Uterus (tissue), 2 donors: ENCODE data around the gene ABCA5.

ENCODE experiments used
- POLR2A ChIP-seq, 2 donors: fragments of 450-650 bp; IDR thresholded peaks; one replicate each; pipeline ENCODE4 v1.6.1; 2016; ENCODE audit warnings: antibody characterized with exemption in 2 of 2, mild to moderate bottlenecking in 1 of 2, moderate library complexity in 1 of 2
- TF ChIP-seq, protein P1 (sequence below), 4 experiments: fragments of 200-600 bp in 2 of 4; fragments of 450-650 bp in 2 of 4; sonication (generic) in 2 of 4; IDR thresholded peaks; one replicate each; pipeline ENCODE4 v1.5.1; 2016 to 2019; ENCODE audit warnings: antibody characterized with exemption in 4 of 4, mild to moderate bottlenecking in 2 of 4, moderate library complexity in 1 of 4

DNA sequence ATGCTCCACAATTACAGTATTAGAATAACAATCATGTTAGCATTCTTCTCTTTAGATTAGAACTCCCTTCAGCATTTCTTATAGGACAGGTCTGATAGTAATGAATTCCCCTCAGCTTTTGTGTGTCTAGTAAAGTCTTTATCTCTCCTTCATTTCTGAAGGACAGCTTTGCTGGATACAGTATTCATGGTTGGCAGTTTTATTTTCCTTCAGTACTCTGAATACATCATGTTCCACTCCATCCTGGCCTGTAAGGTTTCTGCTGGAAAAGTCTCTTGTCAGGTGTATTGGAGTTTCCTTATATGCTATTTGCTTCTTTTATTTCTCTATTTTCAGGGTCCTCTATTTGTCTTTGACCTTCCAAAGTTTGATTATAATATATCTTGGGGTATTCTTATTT is 94.3 kb downstream of the ABCA5 start:
- TF ChIP-seq, protein P1, sequence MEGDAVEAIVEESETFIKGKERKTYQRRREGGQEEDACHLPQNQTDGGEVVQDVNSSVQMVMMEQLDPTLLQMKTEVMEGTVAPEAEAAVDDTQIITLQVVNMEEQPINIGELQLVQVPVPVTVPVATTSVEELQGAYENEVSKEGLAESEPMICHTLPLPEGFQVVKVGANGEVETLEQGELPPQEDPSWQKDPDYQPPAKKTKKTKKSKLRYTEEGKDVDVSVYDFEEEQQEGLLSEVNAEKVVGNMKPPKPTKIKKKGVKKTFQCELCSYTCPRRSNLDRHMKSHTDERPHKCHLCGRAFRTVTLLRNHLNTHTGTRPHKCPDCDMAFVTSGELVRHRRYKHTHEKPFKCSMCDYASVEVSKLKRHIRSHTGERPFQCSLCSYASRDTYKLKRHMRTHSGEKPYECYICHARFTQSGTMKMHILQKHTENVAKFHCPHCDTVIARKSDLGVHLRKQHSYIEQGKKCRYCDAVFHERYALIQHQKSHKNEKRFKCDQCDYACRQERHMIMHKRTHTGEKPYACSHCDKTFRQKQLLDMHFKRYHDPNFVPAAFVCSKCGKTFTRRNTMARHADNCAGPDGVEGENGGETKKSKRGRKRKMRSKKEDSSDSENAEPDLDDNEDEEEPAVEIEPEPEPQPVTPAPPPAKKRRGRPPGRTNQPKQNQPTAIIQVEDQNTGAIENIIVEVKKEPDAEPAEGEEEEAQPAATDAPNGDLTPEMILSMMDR (IDR thresholded peaks at IDR 0.05), result no peak
- TF ChIP-seq POLR2A (IDR thresholded peaks at IDR 0.05), result no peak
